NCI-H345 treated with DMSO at 0.1 percent for 48 hours (cell line): Measurements from ENCODE around the gene DENND6B.
A peak's percentile ranks its signal among the peaks of the same experiment; 100 is the strongest.

Experiments
- DNase-seq: peaks from one replicate; lab custom pipeline; 2025; ENCODE audit not compliant: unreplicated experiment; lab: John Stamatoyannopoulos, UW

DENND6B gene

GRCh38 chr22:50316114-50317065 is 10.4 kb downstream of the DENND6B start:
- DNase-seq: no peak

- DNase-seq: no peak
Measured at GRCh38 chr22:50315289-50316113, 11.3 kb downstream of the DENND6B start.

GRCh38 chr22:50314455-50315288 is 12.1 kb downstream of the DENND6B start:
- DNase-seq: no peak

GRCh38 chr22:50314081-50314454 is 12.7 kb downstream of the DENND6B start:
- no peak for DNase-seq

GRCh38 chr22:50313600-50313999 is 13.2 kb downstream of the DENND6B start:
- no peak for DNase-seq

GRCh38 chr22:50313021-50313420 is 13.8 kb downstream of the DENND6B start:
- no peak for DNase-seq

GRCh38 chr22:50312371-50312770 is 14.4 kb downstream of the DENND6B start:
- no peak for DNase-seq

GRCh38 chr22:50311606-50312351 is 15.0 kb downstream of the DENND6B start:
- no peak for DNase-seq

GRCh38 chr22:50310949-50311444 is 15.8 kb downstream of the DENND6B start:
- DNase-seq: no peak

- no peak for DNase-seq
Measured at GRCh38 chr22:50310031-50310722, 16.6 kb downstream of the DENND6B start.

GRCh38 chr22:50309601-50309991 is 17.2 kb downstream of the DENND6B start:
- no peak for DNase-seq

- no peak for DNase-seq
Measured at GRCh38 chr22:50308986-50309600, 17.7 kb downstream of the DENND6B start.

GRCh38 chr22:50308597-50308935 is 18.2 kb downstream of the DENND6B start:
- DNase-seq: no peak

GRCh38 chr22:50307890-50308596 is 18.8 kb downstream of the DENND6B start:
- DNase-seq: no peak

GRCh38 chr22:50306753-50307749 is 19.8 kb downstream of the DENND6B start, which contains the start of gene PLXNB2:
PLXNB2 (minus strand) TSS chr22:50307646; CDS start chr22:50290584, 17,062 bp downstream.
- DNase-seq: peak; percentile 27

GRCh38 chr22:50305923-50306566 is 20.8 kb downstream of the DENND6B start:
- DNase-seq: peak; percentile 77
